Heart right ventricle (tissue), 16 donors: Measurements from ENCODE around the gene DPYSL3. TPM values are rescaled to one million over a fixed set of nuclear protein-coding genes. Genes with fewer than 3 reads are reported as not detected.
A peak's percentile ranks its signal among the peaks of the same experiment; 100 is the strongest.

ENCODE experiments used
- ATAC-seq, 8 donors: fragments of 200-7000 bp; cut with Tn5 transposase; one replicate each; pipeline ENCODE4 v1.9.1; 2020; ENCODE audit warnings: mild to moderate bottlenecking in 8 of 8, moderate library complexity in 8 of 8, moderate number of reproducible peaks in 1 of 8
- DNase-seq, 2 donors: peaks; one replicate each; pipeline ENCODE4 v3.0.0-alpha.2; 2020
- H3K27ac ChIP-seq, 10 donors: fragments of 200-600 bp; sonication (generic) in 2 of 10; one replicate each; pipeline versions ENCODE4 v1.5.0 to v1.8.0; 2020 to 2022; ENCODE audit warnings: mild to moderate bottlenecking in 3 of 10
- H3K27me3 ChIP-seq, 7 donors: fragments of 200-600 bp; one replicate each; pipeline ENCODE4 v1.8.0; 2021 to 2022; ENCODE audit warnings: mild to moderate bottlenecking in 2 of 7
- H3K36me3 ChIP-seq, 9 donors: fragments of 200-600 bp; sonication (generic) in 1 of 9; one replicate each; pipeline versions ENCODE4 v1.5.0 to v1.8.0; 2020 to 2022; ENCODE audit warnings: mild to moderate bottlenecking in 2 of 9
- H3K4me1 ChIP-seq, 9 donors: fragments of 200-600 bp; sonication (generic) in 1 of 9; one replicate each; pipeline versions ENCODE4 v1.5.0 to v1.8.0; 2020 to 2022; ENCODE audit warnings: mild to moderate bottlenecking in 4 of 9
- H3K4me3 ChIP-seq, 10 donors: fragments of 200-600 bp; sonication (generic) in 2 of 10; one replicate each; pipeline versions ENCODE4 v1.5.0 to v1.8.0; 2020 to 2022; ENCODE audit warnings: mild to moderate bottlenecking in 7 of 10, moderate library complexity in 2 of 10
- H3K9me3 ChIP-seq, 11 donors: fragments of 200-600 bp in 10 of 11; sonication (generic) in 2 of 11; one replicate each; pipeline versions ENCODE4 v1.5.0 to v1.8.0; 2013 to 2022; ENCODE audit warnings: mild to moderate bottlenecking in 2 of 11, control low read depth in 1 of 11, moderate library complexity in 1 of 11
- WGBS, 2 donors: extraction: QIAGEN DNeasy Blood & Tissue Kit; methylation state at CpG; one replicate each; pipeline ENCODE4 v1.1.7; 2013; ENCODE audit warnings: inconsistent platforms in 1 of 2; 5-methylcytosine and 5-hydroxymethylcytosine counted together
- intact Hi-C, 10 donors: fragments of 100-400 bp; cut with DNase I; formaldehyde crosslinking; loops; one replicate each; pipeline versions ENCODE4 v1.11.1 to v1.14.2; 2022
- polyA plus RNA-seq, 2 donors: library from polyadenylated mRNA; stranded (reverse); fragments of 200-250 nt; gene quantifications; one replicate each; pipeline ENCODE4 v1.2.3, GENCODE V29; 2013
- total RNA-seq, 10 donors: library from RNA; stranded (reverse); fragmentation: NEBNext Ultra II Directional in 3 of 10; extraction: Animal tissue kit (Norgen Biotek cat#: 25700) in 3 of 10; gene quantifications; one replicate each; pipeline versions ENCODE4 v1.2.1 to v1.2.4, GENCODE V29; 2021 to 2023
- TF ChIP-seq, protein P1 (sequence below), 9 donors: fragments of 200-600 bp; sonication (generic) in 2 of 9; IDR thresholded peaks; one replicate each; pipeline versions ENCODE4 v1.5.0 to v1.8.0; 2021 to 2022; ENCODE audit warnings: antibody characterized with exemption in 9 of 9, mild to moderate bottlenecking in 5 of 9, moderate library complexity in 1 of 9
- donor health status: Arrhythmogenic right ventricular cardiomyopathy.
- donor health status: ischemic (EF 13 %, LVEDD 7.1; RV severe dilation, severe dysfunction).
- donor health status: healthy with polysubstance abuse.
- donor health status: DM: no; HTN: yes; CAD: no.
- donor health status: DM: no; HTN: no; CAD: no.
- donor health status: ischemic (EF 25% LVEDD 6.9; RV normal size, moderate dysfunction).
- donor health status: ischemic (EF 25% LVEDD 5.7; RV mildly dilated, moderate dysfunction).
- donor health status: healthy.
- donor health status: DM: yes; HTN: yes; CAD: no.
- donor health status: Ischemic cardiomyopathy.
- donor health status: ischemic (EF 35%, LVEDD 5.7; RV mildly dilated, moderate dysfunction).
- donor health status: nonischemic (EF 11% LVEDD 7.7; RV severe dilation, severe dysfunction).
- donor health status: DM: yes; HTN: yes; CAD: no.
- donor health status: PGD.
- donor health status: ischemic (EF 29% LVEDD 5.4; RV normal size, mild dysfunction).
- donor health status: nonischemic (EF 23%, LVEDD 6.1; RV moderate dilation, normal function).

Gene DPYSL3
- total and polyA plus RNA-seq, 12 donors = 15.2 to 27.4 (median 20.3) TPM

DNA sequence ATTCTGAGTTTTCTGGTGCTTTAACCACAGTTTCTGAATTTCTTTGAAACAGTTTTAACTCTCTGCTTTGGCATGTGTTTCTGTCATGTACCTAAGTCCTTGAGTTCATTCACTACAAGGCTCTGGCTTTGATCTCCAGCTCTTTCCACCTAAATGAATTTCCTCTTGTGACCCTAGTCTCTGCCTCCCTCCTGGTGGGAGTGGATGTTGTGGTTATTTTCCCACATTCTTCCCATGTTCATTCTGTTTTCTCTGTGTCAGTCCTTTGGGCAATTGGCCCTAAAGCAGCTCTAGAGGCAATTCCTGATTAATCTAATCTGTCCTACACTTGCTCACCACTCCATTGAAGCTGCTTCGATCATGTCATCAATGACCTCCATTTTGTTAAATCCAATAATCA, 28.4 kb upstream of the DPYSL3 start:
- 89 to 95% methylated on average over 1 of the region's 1 CpG for WGBS, 2 donors
- TF ChIP-seq, protein P1, sequence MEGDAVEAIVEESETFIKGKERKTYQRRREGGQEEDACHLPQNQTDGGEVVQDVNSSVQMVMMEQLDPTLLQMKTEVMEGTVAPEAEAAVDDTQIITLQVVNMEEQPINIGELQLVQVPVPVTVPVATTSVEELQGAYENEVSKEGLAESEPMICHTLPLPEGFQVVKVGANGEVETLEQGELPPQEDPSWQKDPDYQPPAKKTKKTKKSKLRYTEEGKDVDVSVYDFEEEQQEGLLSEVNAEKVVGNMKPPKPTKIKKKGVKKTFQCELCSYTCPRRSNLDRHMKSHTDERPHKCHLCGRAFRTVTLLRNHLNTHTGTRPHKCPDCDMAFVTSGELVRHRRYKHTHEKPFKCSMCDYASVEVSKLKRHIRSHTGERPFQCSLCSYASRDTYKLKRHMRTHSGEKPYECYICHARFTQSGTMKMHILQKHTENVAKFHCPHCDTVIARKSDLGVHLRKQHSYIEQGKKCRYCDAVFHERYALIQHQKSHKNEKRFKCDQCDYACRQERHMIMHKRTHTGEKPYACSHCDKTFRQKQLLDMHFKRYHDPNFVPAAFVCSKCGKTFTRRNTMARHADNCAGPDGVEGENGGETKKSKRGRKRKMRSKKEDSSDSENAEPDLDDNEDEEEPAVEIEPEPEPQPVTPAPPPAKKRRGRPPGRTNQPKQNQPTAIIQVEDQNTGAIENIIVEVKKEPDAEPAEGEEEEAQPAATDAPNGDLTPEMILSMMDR (IDR thresholded peaks at IDR 0.05) = no peak

DNA sequence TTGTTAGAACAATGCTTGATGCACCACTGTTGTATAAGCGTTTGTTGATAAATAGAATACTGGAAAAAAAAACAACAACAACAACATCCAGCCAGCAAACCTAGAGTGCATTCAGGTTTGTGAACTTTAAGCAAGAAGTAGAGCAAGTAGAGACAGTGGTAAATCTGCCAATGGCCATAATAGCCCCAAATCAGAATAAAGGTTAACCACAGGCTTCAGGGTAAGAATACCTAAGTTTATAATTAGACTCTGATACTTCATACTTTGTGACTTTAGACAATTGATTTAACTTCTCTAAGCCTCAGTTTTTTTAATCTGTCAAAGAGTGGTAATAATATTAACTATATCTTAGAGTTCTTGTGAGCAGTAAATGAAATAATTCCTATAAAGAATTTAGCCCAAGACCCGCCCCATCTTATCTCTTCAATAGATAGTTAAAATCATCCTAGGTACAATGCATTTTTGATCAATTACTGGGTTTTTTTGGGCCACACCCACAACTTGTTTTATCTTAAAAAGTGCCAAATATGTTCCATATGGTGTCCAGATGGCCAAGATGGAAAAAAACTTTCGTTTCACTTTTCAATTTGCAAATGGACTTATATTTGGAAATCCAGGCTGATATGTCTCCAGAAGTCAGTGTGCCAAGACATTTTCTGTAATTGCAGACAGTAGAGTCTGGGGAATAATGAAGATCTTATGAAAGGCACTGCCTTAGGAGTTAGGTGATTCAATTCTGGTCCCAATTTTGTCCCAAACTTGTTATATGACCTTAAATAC, 24.5 kb upstream of the DPYSL3 start:
- DNase-seq = no peak
- WGBS, 2 donors = 77 to 81% methylated on average over 3 of the region's 3 CpGs
- TF ChIP-seq, protein P1 (IDR thresholded peaks at IDR 0.05) = no peak
- intact Hi-C loops = no loop called here
- Histone ChIP-seq H3K9me3 (no peaks in the 10 kb centered on the region), H3K36me3 (no peaks in the 10 kb centered on the region), H3K4me1 (peaks cover 0 to 7% (median 0%) of the 10 kb centered on the region in 9 donors), H3K27me3 (peaks cover 0 to 5% (median 0%) of the 10 kb centered on the region in 7 donors), H3K4me3 (no peak overlapping the region), H3K27ac (peak overlapping the region in 5 of 10 donors; percentile 47 to 78 (median 64))
- ATAC-seq = peak in 1 of 8 donors; percentile 41

More for the DNA sequence above, 28.4 kb upstream of the DPYSL3 start:
- DNase-seq = no peak
- intact Hi-C loops = no loop called here
- H3K4me1 ChIP-seq = peaks cover 0 to 7% (median 0%) of the 10 kb centered on the region in 9 donors
- H3K9me3 ChIP-seq = no peaks in the 10 kb centered on the region
- peaks cover 0 to 5% (median 0%) of the 10 kb centered on the region in 7 donors for H3K27me3 ChIP-seq
- no peak overlapping the region for H3K27ac ChIP-seq
- no peaks in the 10 kb centered on the region for H3K36me3 ChIP-seq
- no peak overlapping the region for H3K4me3 ChIP-seq
- no peak for ATAC-seq

DNA sequence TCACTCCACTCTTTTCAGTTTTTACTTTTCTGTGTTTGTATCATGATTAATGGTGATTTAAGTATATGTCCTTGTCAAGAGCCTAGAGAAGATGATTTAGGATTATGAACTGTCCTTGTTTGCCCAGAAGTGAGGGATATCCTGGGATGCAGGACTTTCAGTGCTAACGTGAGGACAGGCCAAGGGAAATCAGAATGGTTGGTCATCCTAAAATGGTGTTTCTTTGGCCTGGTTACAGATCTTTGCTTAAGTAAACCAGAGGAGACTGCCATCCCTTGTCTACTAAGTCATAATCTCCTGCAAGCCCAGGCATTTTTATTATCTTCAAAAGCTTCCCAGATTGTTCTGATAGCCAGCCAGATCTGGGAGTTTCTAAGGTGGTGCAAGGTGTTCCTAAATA, 22.3 kb upstream of the DPYSL3 start:
- peaks cover 0 to 7% (median 0%) of the 10 kb centered on the region in 9 donors for H3K4me1 ChIP-seq
- H3K4me3 ChIP-seq = no peak overlapping the region
- WGBS, 2 donors = 64 to 72% methylated on average over 1 of the region's 1 CpG
- DNase-seq = no peak
- H3K36me3 ChIP-seq = no peaks in the 10 kb centered on the region
- H3K9me3 ChIP-seq = no peaks in the 10 kb centered on the region
- no peak overlapping the region for H3K27ac ChIP-seq
- no peak for ATAC-seq
- H3K27me3 ChIP-seq = peaks cover 0 to 5% (median 0%) of the 10 kb centered on the region in 7 donors
- intact Hi-C loops = no loop called here
- TF ChIP-seq, protein P1 (IDR thresholded peaks at IDR 0.05) = no peak

DNA sequence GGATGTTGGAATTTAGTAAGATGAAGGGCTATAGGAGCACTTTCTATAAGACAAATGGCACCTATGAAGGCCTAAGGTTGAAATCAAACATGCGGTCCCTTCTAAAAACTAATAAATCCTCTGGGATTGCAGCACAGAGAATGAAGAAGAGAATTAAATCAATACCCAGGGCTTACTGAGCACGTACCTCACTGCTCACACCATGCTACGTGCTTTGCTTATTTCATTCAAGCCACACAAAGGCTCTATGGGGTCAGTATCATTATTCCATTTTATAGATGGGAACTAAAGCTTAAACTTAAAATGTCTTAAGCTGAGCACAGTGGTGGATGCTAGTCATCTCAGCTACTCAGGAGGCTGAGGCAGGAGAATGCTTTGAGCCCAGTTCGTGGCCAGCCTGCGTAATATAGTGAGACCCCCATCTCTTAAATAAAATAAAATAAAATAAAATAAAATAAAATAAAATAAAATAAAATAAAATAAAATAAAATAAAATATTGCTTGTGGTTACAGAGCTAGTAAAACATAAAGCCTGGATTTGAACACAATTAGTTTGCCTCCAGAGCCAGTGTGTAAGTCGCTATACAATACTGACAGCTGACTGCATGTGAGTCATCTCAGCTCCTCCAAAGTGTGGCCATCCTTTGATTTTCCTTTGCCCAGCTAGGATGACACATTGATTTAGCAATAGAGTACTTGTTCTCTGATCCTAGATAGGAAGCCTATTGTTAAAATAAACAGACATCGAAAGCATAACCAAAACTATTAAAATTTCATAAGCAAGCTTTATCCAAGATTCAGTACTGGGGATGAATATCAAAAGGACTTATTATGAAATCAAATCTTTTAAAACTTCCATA, 20.9 kb upstream of the DPYSL3 start:
- TF ChIP-seq, protein P1 (IDR thresholded peaks at IDR 0.05) = no peak
- intact Hi-C loops = no loop called here
- Histone ChIP-seq H3K36me3 (no peaks in the 10 kb centered on the region), H3K4me1 (peaks cover 0 to 3% (median 0%) of the 10 kb centered on the region in 9 donors), H3K9me3 (no peaks in the 10 kb centered on the region), H3K27me3 (peaks cover 0 to 5% (median 0%) of the 10 kb centered on the region in 7 donors), H3K27ac (peak overlapping the region in 1 of 10 donors; percentile 6), H3K4me3 (no peak overlapping the region)
- 96 to 98% methylated on average over 7 of the region's 7 CpGs for WGBS, 2 donors
- no peak for ATAC-seq
- no peak for DNase-seq
